Stimulated activated CD4-positive, alpha-beta T cell treated with anti-CD3 and anti-CD28 coated beads, TNF-alpha, amount 100 ng/mL, for 48 hours (primary cell): Measurements from ENCODE around the gene TMEM132A.
A peak's percentile ranks its signal among the peaks of the same experiment; 100 is the strongest.
"Not testable (repeated sequence)": the region's sequence is repeated elsewhere in the genome, so short reads cannot be mapped to it uniquely, and the experiment has no call there.

Experiments
- DNase-seq, 3 donors: peaks; one replicate each; pipeline ENCODE4 v3.0.0-alpha.2; 2020; ENCODE audit warnings: low read depth in 3 of 3

The TMEM132A gene

GRCh38 chr11:60905047-60905446 is 19.2 kb upstream of the TMEM132A start:
- DNase-seq = no peak

- DNase-seq = no peak
Observed at GRCh38 chr11:60905551-60906113, 18.6 kb upstream of the TMEM132A start.

GRCh38 chr11:60906132-60906972 is 17.9 kb upstream of the TMEM132A start, which contains the start of gene PRPF19:
TSS of gene PRPF19 (minus strand) at chr11:60906585. CDS start at chr11:60906382, 203 bp downstream.
- peak; percentile 97 to 99 (median 97) for DNase-seq

- DNase-seq = no peak
Observed at GRCh38 chr11:60908803-60909202, 15.5 kb upstream of the TMEM132A start.

- not testable (repeated sequence) for DNase-seq
Observed at GRCh38 chr11:60909680-60910280, 14.5 kb upstream of the TMEM132A start.

GRCh38 chr11:60910281-60910687 is 14.0 kb upstream of the TMEM132A start:
- DNase-seq = no peak

GRCh38 chr11:60910711-60911380 is 13.4 kb upstream of the TMEM132A start:
- no peak for DNase-seq

- no peak for DNase-seq
Observed at GRCh38 chr11:60912223-60912850, 11.9 kb upstream of the TMEM132A start.

GRCh38 chr11:60912851-60913528 is 11.3 kb upstream of the TMEM132A start:
- no peak for DNase-seq

GRCh38 chr11:60913793-60914632 is 10.2 kb upstream of the TMEM132A start, which contains the start of gene TMEM109:
TSS of gene TMEM109 (plus strand) at chr11:60914158. CDS start at chr11:60919694, 5,536 bp downstream.
- peak; percentile 71 to 82 (median 80) for DNase-seq

DNA sequence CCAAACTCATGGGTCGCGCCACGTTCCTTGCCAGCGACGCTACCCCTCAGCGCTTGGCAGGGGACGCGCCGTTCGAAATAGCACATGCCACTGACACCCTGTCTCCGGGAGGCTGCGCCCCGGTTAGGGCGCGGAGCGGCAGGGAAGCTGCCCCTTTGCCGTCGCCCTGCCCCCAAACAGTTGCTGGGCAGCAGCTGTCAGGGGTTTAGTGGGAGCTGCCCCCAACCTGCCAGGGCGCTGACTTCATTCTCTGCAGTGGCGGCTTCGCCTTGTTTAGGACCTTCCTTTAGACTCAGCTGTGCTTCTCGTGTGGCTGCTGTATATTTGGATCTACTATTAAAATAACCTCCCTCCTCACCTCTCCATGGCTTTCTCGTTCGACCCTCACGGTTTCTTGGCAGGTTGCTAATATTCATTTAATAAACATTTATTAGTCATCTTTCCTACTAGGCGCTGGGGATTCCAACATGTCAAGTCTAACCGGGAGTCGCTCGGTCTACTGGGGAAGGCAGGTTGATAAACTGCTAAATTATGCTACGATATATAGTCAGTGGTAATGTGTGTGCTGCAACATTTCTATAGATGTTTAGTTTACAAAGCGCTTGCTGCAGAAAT is 9.5 kb upstream of the TMEM132A start:
- DNase-seq = no peak

GRCh38 chr11:60915248-60915914 is 8.9 kb upstream of the TMEM132A start:
- peak in 2 of 3 donors; percentile 42 to 63 for DNase-seq

DNA sequence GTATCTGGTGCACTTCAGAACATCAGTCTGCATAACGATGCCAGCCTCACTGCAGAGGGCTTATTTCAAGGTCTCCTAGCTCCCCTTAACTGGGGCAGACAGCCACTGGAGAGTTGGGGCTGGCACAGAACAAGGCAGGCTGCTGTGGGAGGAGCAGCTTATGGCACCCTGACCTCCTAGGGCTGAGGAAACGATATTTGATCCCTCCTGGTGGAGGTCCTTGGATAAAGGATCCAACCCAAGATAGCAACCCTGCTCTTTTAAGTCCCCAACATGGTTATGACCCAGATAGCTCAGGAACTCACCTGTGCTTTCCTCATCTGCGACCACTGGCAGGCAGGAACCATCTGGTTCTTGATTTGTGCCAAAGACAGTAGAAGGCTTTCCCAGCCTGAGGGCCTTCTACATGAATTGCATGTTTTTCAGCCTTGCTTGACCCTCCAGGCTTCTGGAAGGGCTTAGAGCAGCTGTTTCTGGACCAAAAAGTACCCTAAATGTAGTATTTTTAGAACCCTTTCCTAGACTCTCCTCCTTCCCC is 7.5 kb upstream of the TMEM132A start:
- DNase-seq = no peak

DNA sequence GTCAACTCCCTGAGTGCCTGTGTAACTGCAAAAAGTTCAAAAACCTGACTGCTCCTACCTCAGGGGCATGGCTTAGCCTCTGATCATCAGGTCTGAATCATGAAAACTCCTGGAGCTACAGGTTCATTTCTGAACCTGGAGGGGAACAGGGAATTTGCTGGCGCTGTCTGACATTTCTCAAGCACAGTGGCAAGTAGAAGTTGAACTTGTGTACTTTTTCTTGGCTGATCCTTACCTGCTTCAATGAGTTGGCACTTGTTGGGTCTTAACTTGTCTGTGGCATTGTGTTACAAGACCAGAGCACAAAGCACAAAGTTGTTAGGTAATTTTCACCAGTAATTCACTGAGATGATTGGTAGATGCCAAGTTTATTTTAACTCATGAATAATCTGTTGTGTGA is 7.0 kb upstream of the TMEM132A start:
- no peak for DNase-seq

DNA sequence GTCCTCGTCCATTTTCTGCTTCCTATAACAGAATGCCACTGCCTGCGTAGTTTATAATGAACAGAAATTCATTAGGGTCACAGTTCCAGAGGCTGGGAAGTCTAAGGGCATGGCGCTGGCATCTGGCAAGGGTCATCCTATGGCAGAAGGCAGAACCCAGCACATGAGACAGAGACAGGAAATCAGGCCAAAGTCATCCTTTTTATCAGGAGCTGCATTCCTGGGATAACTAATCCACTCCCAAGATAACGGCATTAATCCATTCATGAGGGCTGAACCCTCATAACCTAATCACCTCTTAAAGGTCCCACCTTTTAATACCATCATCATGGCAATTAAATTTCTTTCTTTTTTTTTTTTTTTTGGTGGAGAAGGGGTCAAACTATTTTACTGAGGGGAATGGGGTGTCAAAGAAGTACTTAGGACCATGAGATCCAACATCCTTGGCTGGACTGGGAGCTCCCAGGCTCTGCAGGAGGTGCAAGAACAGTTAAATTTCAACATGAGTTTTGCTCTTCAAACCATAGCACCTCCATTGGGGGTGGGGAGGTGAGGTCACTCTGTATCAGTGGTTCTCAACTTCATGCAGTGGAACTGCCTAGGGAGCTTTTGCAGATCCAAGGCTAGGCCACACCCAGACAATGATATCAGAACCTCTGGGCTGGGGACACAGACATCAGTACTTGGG is 5.9 kb upstream of the TMEM132A start:
- DNase-seq = no peak

DNA sequence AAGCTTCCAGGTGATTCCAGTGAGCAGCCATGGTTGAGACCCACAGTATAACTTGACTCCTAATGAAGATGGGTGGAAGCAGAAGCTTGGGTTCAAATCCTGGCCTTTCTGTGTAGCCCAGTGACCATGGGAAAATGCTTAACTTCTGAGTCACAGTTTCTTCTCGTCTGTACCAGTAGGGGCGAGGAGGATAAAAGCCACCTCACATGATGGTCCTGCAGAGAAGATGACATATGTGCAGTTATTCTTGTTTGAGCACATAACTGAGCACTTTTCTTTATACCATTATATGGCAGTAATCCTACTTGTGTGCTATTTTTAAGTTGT is 5.4 kb upstream of the TMEM132A start:
- no peak for DNase-seq

GRCh38 chr11:60919320-60919719 is 4.9 kb upstream of the TMEM132A start:
- no peak for DNase-seq

DNA sequence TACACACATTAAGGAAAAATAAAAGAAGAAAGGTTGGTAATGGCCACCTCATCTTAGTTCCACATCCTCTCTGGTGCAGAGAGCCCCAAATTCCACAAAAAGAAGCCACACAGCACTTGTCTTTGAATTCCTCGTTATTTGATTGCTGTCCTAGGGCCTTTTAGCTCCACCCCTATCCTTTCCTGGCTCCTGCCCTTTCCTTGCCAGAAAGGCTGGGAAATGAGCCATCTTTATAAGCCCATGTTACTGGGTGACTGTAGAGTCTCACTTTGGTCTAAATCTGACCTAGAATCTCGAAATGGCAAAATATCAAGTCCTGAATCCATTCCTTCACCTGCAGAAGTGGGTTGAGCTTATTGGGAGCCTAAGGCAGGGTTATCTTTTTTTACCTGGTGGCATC is 4.3 kb upstream of the TMEM132A start:
- no peak for DNase-seq
